A549 treated with dexamethasone at 1 μM for 4 hours (cell line): ENCODE data around the gene CYP2D6. TPM values are rescaled to one million over a fixed set of nuclear protein-coding genes. Genes with fewer than 3 reads are reported as not detected.

Experiments used
- total RNA-seq: library from RNA; stranded (reverse); fragments of 200-300 nt; extraction: Qiagen RNA extraction; gene quantifications from 5 replicates; pipeline ENCODE4 v1.2.3, GENCODE V29; 2022

CYP2D6 gene
- 0.23 to 0.57 TPM (median 0.51 TPM) in 5 replicates for total RNA-seq

DNA sequence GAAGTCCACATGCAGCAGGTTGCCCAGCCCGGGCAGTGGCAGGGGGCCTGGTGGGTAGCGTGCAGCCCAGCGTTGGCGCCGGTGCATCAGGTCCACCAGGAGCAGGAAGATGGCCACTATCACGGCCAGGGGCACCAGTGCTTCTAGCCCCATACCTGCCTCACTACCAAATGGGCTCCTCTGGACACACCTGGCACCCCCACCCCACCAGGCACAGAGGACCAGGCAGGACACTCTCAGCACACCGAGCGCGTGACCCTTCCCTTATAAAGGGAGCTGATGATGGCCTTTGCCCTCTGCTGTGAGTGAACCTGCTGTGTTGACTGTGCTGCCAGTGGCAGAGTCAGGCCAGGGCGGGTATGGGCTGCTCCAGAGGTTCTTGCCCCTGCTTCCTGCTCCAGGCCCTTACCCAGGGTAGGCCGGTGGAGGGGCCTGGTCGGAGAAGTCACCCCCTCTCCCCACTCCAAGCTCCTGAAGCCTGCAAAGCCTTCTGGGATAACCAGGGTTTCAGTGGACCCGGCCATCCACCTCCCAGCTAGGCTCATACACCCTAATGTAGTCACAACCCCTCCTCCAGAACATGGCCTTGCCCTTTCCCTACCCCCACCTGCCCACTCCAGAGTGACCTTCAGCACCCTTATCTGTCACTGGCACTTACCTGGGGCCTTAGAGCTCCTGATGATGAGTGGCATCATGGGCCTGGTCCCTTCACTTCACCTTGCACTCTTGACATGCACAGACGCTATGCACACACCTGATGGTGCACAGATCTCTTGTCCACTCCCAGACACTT lies at the start of gene CYP2D6:
TSS of gene CYP2D6 (minus strand) at position 172 of the 793 bp plus-strand sequence. CDS start at position 153, 19 bp downstream.

DNA sequence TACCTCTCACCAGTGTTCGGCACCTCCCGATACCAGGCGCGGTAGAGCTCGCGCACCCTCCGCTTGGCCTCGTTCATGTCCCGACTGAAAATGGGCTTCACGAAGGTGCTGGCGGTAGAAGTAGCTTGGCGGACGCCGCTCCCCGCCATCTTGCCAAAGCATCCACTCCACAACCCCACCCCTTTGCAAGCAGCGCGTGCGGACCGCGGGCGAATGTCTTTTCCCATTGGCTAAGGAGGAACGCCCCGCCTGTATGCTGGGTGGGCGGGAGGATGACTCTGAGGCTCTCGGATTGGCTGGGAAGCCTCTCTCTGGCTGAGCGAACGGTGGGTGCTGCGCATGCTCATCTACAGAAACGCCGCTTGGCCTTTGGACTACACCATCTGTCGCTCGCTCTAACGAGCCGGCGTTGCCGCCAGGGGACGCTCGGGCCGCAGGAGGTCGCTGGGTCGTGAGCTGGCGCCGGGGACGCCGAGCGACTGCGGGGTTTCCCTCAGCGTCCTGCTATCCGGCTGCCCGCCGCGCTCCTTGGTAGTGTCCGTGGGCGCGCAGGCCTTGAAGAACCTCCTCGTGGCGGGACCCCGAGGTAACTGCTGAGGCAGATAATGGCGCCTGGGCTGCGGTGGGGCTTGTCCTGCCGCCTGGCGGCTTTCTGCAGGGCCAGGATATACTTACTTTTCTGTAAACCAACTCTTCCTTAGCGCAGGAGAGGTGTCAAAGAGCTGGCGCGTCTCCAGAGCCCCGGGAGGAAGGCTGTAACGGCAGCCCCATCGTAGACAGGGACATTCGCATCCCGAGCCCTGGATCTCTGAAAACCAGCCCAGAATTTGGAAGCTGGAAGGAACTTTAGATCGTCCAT lies 39.8 kb downstream of the CYP2D6 start, which contains the start of gene NDUFA6:
TSS of gene NDUFA6 (minus strand) at position 177 of the 859 bp plus-strand sequence. CDS start at position 149, 28 bp downstream.

DNA sequence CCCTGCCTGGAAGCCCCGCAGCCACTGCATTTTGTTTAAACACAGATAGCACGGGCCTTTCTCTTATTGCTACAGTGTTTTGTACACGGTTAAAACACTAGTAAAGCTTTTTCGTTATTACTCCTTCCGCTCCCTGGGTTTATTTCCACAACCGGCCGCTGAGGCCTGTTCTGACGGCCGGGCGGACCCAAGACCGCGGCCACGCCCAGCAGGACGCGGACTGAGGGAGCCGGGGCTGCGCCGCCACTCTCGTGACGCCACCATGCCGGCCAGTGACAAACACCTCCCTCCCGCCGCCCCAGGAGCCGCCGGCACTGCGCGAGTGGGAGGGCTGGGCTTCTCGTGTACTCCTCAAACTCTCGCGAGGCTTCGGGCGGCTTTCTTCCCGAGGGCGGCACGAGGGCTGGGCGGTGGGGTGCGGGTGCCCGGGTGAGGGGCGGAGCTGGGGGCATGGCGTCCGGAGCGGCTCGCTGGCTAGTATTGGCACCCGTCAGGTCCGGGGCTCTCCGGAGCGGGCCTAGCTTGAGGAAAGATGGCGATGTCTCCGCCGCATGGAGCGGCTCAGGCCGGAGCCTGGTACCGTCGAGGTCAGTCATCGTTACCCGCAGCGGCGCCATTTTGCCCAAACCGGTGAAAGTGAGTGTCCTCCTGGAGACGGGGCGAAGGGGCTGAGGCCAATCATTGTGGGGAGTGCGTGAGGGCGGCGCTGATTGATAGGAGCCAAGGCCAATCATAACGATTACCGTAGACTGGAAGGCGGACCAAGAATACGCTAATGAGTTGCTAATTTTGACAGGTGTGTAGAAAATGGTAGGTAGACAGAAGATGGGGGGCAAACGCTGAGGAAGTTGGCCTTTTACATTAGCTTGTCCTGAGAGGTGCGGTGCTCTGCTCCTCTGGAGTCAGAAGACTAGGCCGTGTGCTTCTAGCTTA lies 51.0 kb downstream of the CYP2D6 start, which contains the start of gene SMDT1:
TSS of gene SMDT1 (plus strand) at position 382 of the 933 bp plus-strand sequence. CDS start at position 451, 69 bp downstream.

Other genes with a start within 250 kb of the CYP2D6 start
- gene SHISA8, start 215.7 kb downstream of the CYP2D6 start, total RNA-seq = 0.07 to 0.31 TPM (median 0.11 TPM) in 5 replicates
- 0.09 to 0.23 TPM (median 0.19 TPM) in 5 replicates for gene TNFRSF13C, start 204.0 kb downstream of the CYP2D6 start, total RNA-seq
- 23.9 to 33.0 TPM (median 27.6 TPM) in 5 replicates for gene CENPM, start 183.7 kb downstream of the CYP2D6 start, total RNA-seq
- gene SEPTIN3, start 161.4 kb downstream of the CYP2D6 start, total RNA-seq = 0.97 to 1.5 TPM (median 1.2 TPM) in 5 replicates
- gene WBP2NL, start 132.0 kb downstream of the CYP2D6 start, total RNA-seq = 0.07 to 0.08 TPM in 2 of 5 replicates, not detected in the others
- gene NAGA, start 60.0 kb downstream of the CYP2D6 start, total RNA-seq = 5.5 to 7.7 TPM (median 7.4 TPM) in 5 replicates
- not detected in 5 replicates for gene PHETA2, start 56.6 kb downstream of the CYP2D6 start, total RNA-seq
- gene SMDT1, start 51.1 kb downstream of the CYP2D6 start, total RNA-seq = 28.3 to 34.4 TPM (median 32.5 TPM) in 5 replicates
- gene NDUFA6, start 40.0 kb downstream of the CYP2D6 start, total RNA-seq = 60.9 to 69.2 TPM (median 67.1 TPM) in 5 replicates
- 12.8 to 16.7 TPM (median 15.2 TPM) in 5 replicates for gene TCF20, start 139.8 kb upstream of the CYP2D6 start, total RNA-seq